ENCODE results near the gene AGTRAP.

The AGTRAP gene

GRCh38 chr1:11725616-11726015 lies 10.3 kb upstream of the AGTRAP start:
- H3K27me3 ChIP-seq (replicated peaks in 2 of 5; ENCODE audit: control insufficient read depth in 4 of 5, insufficient read depth in 5 of 5, low read length in 4 of 5), result no peaks in the 10 kb centered on the region
- no peaks in the 10 kb centered on the region for H3K9me3 ChIP-seq (ENCODE audit: control extremely low read depth in 1 of 5, control insufficient read depth in 4 of 5, insufficient read depth in 2 of 5, low read depth in 1 of 5, low read length in 4 of 5)
- H3K27ac ChIP-seq (ENCODE audit: insufficient read depth in 1 of 2, low read depth in 1 of 2, low read length in 2 of 2, poor library complexity in 1 of 2, severe bottlenecking in 2 of 2), result no peak overlapping the region
- DNase-seq, result no peak
- H3K36me3 ChIP-seq (ENCODE audit: control insufficient read depth in 4 of 4, insufficient read depth in 4 of 4, low read length in 3 of 4), result no peaks in the 10 kb centered on the region
- ChIA-PET CTCF (interaction anchor here (0.8 to 1.3 kb wide), 4 partner anchors 10 to 64 kb away, joined by 3 to 6 read pairs (median 4); partner anchors contain the start of gene AGTRAP), POLR2A (no interaction called here)
- H3K4me1 ChIP-seq (ENCODE audit: control extremely low read depth in 1 of 4, control insufficient read depth in 4 of 4, insufficient read depth in 4 of 4, low read length in 3 of 4), result peaks cover 6 to 49% (median 20%) of the 10 kb centered on the region in 4 experiments
- no peak overlapping the region for H3K4me3 ChIP-seq (ENCODE audit: control insufficient read depth in 1 of 7, extremely low read depth in 1 of 7, insufficient read depth in 4 of 7, low read depth in 2 of 7, low read length in 6 of 7)
- WGBS (ENCODE audit: insufficient coverage), result 100% methylated on average over 3 of the region's 5 CpGs

GRCh38 chr1:11727119-11727518 lies 8.8 kb upstream of the AGTRAP start:
- H3K9me3 ChIP-seq (ENCODE audit: control extremely low read depth in 1 of 5, control insufficient read depth in 4 of 5, insufficient read depth in 2 of 5, low read depth in 1 of 5, low read length in 4 of 5), result no peaks in the 10 kb centered on the region
- no peak overlapping the region for H3K27ac ChIP-seq (ENCODE audit: insufficient read depth in 1 of 2, low read depth in 1 of 2, low read length in 2 of 2, poor library complexity in 1 of 2, severe bottlenecking in 2 of 2)
- ChIA-PET POLR2A (no interaction called here), CTCF (interaction anchor here (0.8 to 1.2 kb wide), 2 partner anchors 17 to 77 kb away, joined by 3 read pairs; no protein-coding TSS in a partner anchor)
- WGBS (ENCODE audit: insufficient coverage), result 94% methylated on average over 2 of the region's 4 CpGs
- DNase-seq, result no peak
- no peaks in the 10 kb centered on the region for H3K27me3 ChIP-seq (replicated peaks in 2 of 5; ENCODE audit: control insufficient read depth in 4 of 5, insufficient read depth in 5 of 5, low read length in 4 of 5)
- H3K4me1 ChIP-seq (ENCODE audit: control extremely low read depth in 1 of 4, control insufficient read depth in 4 of 4, insufficient read depth in 4 of 4, low read length in 3 of 4), result peaks cover 12 to 64% (median 35%) of the 10 kb centered on the region in 4 experiments
- no peak overlapping the region for H3K4me3 ChIP-seq (ENCODE audit: control insufficient read depth in 1 of 7, extremely low read depth in 1 of 7, insufficient read depth in 4 of 7, low read depth in 2 of 7, low read length in 6 of 7)
- H3K36me3 ChIP-seq (ENCODE audit: control insufficient read depth in 4 of 4, insufficient read depth in 4 of 4, low read length in 3 of 4), result no peaks in the 10 kb centered on the region

- WGBS (ENCODE audit: insufficient coverage), result 100% methylated on average over 4 of the region's 4 CpGs
- Histone ChIP-seq H3K4me3 (ENCODE audit: control insufficient read depth in 1 of 7, extremely low read depth in 1 of 7, insufficient read depth in 4 of 7, low read depth in 2 of 7, low read length in 6 of 7) (no peak overlapping the region), H3K9me3 (ENCODE audit: control extremely low read depth in 1 of 5, control insufficient read depth in 4 of 5, insufficient read depth in 2 of 5, low read depth in 1 of 5, low read length in 4 of 5) (no peaks in the 10 kb centered on the region), H3K36me3 (ENCODE audit: control insufficient read depth in 4 of 4, insufficient read depth in 4 of 4, low read length in 3 of 4) (no peaks in the 10 kb centered on the region), H3K27ac (ENCODE audit: insufficient read depth in 1 of 2, low read depth in 1 of 2, low read length in 2 of 2, poor library complexity in 1 of 2, severe bottlenecking in 2 of 2) (no peak overlapping the region), H3K4me1 (ENCODE audit: control extremely low read depth in 1 of 4, control insufficient read depth in 4 of 4, insufficient read depth in 4 of 4, low read length in 3 of 4) (peaks cover 12 to 70% (median 41%) of the 10 kb centered on the region in 4 experiments), H3K27me3 (replicated peaks in 2 of 5; ENCODE audit: control insufficient read depth in 4 of 5, insufficient read depth in 5 of 5, low read length in 4 of 5) (no peaks in the 10 kb centered on the region)
- CTCF ChIA-PET, result interaction anchor here (1.2 kb wide), 1 partner anchor 8 kb away, joined by 5 read pairs; no protein-coding TSS in a partner anchor
- POLR2A ChIA-PET, result no interaction called here
- DNase-seq, result no peak
Observed at GRCh38 chr1:11728126-11728806, 7.7 kb upstream of the AGTRAP start.

GRCh38 chr1:11729155-11729497 lies 6.8 kb upstream of the AGTRAP start:
- Histone ChIP-seq H3K9me3 (ENCODE audit: control extremely low read depth in 1 of 5, control insufficient read depth in 4 of 5, insufficient read depth in 2 of 5, low read depth in 1 of 5, low read length in 4 of 5) (no peaks in the 10 kb centered on the region), H3K27me3 (replicated peaks in 2 of 5; ENCODE audit: control insufficient read depth in 4 of 5, insufficient read depth in 5 of 5, low read length in 4 of 5) (no peaks in the 10 kb centered on the region), H3K36me3 (ENCODE audit: control insufficient read depth in 4 of 4, insufficient read depth in 4 of 4, low read length in 3 of 4) (no peaks in the 10 kb centered on the region), H3K4me1 (ENCODE audit: control extremely low read depth in 1 of 4, control insufficient read depth in 4 of 4, insufficient read depth in 4 of 4, low read length in 3 of 4) (peaks cover 12 to 68% (median 41%) of the 10 kb centered on the region in 4 experiments), H3K4me3 (ENCODE audit: control insufficient read depth in 1 of 7, extremely low read depth in 1 of 7, insufficient read depth in 4 of 7, low read depth in 2 of 7, low read length in 6 of 7) (no peak overlapping the region), H3K27ac (ENCODE audit: insufficient read depth in 1 of 2, low read depth in 1 of 2, low read length in 2 of 2, poor library complexity in 1 of 2, severe bottlenecking in 2 of 2) (no peak overlapping the region)
- DNase-seq, result no peak
- CTCF ChIA-PET, result interaction anchor here (1.2 kb wide), 1 partner anchor 9 kb away, joined by 5 read pairs; no protein-coding TSS in a partner anchor
- POLR2A ChIA-PET, result interaction anchor here (0.6 kb wide), 1 partner anchor 447 kb away, joined by 3 read pairs; no protein-coding TSS in a partner anchor
- WGBS (ENCODE audit: insufficient coverage), result 95% methylated on average over 10 of the region's 11 CpGs

GRCh38 chr1:11729498-11730428 lies 6.2 kb upstream of the AGTRAP start:
- WGBS (ENCODE audit: insufficient coverage), result 29% methylated on average over 19 of the region's 26 CpGs
- H3K4me1 ChIP-seq (ENCODE audit: control extremely low read depth in 1 of 4, control insufficient read depth in 4 of 4, insufficient read depth in 4 of 4, low read length in 3 of 4), result peaks cover 12 to 61% (median 41%) of the 10 kb centered on the region in 4 experiments
- CTCF ChIA-PET, result interaction anchor here (0.6 to 1.7 kb wide), 5 partner anchors 9 to 34 kb away, joined by 3 to 5 read pairs (median 4); no protein-coding TSS in a partner anchor
- DNase-seq, result peak in 2 of 3 donors; percentile 25 to 28
- no peaks in the 10 kb centered on the region for H3K27me3 ChIP-seq (replicated peaks in 2 of 5; ENCODE audit: control insufficient read depth in 4 of 5, insufficient read depth in 5 of 5, low read length in 4 of 5)
- no peaks in the 10 kb centered on the region for H3K36me3 ChIP-seq (ENCODE audit: control insufficient read depth in 4 of 4, insufficient read depth in 4 of 4, low read length in 3 of 4)
- H3K9me3 ChIP-seq (ENCODE audit: control extremely low read depth in 1 of 5, control insufficient read depth in 4 of 5, insufficient read depth in 2 of 5, low read depth in 1 of 5, low read length in 4 of 5), result no peaks in the 10 kb centered on the region
- H3K27ac ChIP-seq (ENCODE audit: insufficient read depth in 1 of 2, low read depth in 1 of 2, low read length in 2 of 2, poor library complexity in 1 of 2, severe bottlenecking in 2 of 2), result no peak overlapping the region
- POLR2A ChIA-PET, result interaction anchor here (0.6 kb wide), 1 partner anchor 447 kb away, joined by 3 read pairs; no protein-coding TSS in a partner anchor
- peak overlapping the region in 3 of 7 experiments; percentile 17 to 58 (median 22) for H3K4me3 ChIP-seq (ENCODE audit: control insufficient read depth in 1 of 7, extremely low read depth in 1 of 7, insufficient read depth in 4 of 7, low read depth in 2 of 7, low read length in 6 of 7)

GRCh38 chr1:11730429-11730891 lies 5.5 kb upstream of the AGTRAP start:
- H3K4me1 ChIP-seq (ENCODE audit: control extremely low read depth in 1 of 4, control insufficient read depth in 4 of 4, insufficient read depth in 4 of 4, low read length in 3 of 4), result peaks cover 12 to 57% (median 40%) of the 10 kb centered on the region in 4 experiments
- H3K9me3 ChIP-seq (ENCODE audit: control extremely low read depth in 1 of 5, control insufficient read depth in 4 of 5, insufficient read depth in 2 of 5, low read depth in 1 of 5, low read length in 4 of 5), result no peaks in the 10 kb centered on the region
- no peak overlapping the region for H3K27ac ChIP-seq (ENCODE audit: insufficient read depth in 1 of 2, low read depth in 1 of 2, low read length in 2 of 2, poor library complexity in 1 of 2, severe bottlenecking in 2 of 2)
- H3K27me3 ChIP-seq (replicated peaks in 2 of 5; ENCODE audit: control insufficient read depth in 4 of 5, insufficient read depth in 5 of 5, low read length in 4 of 5), result no peaks in the 10 kb centered on the region
- ChIA-PET CTCF (interaction anchor here (0.6 to 1.7 kb wide), 4 partner anchors 10 to 35 kb away, joined by 3 to 5 read pairs (median 4); no protein-coding TSS in a partner anchor), POLR2A (no interaction called here)
- peak overlapping the region in 5 of 7 experiments; percentile 14 to 58 (median 52) for H3K4me3 ChIP-seq (ENCODE audit: control insufficient read depth in 1 of 7, extremely low read depth in 1 of 7, insufficient read depth in 4 of 7, low read depth in 2 of 7, low read length in 6 of 7)
- no peaks in the 10 kb centered on the region for H3K36me3 ChIP-seq (ENCODE audit: control insufficient read depth in 4 of 4, insufficient read depth in 4 of 4, low read length in 3 of 4)
- peak; percentile 81 to 93 (median 90) for DNase-seq
- 2% methylated on average over 5 of the region's 5 CpGs for WGBS (ENCODE audit: insufficient coverage)
